NCI-H446 treated with DMSO at 0.1 percent for 48 hours (cell line): ENCODE data around the gene POLR1A.

Experiments
- DNase-seq: peaks from one replicate; lab custom pipeline; 2025; lab: John Stamatoyannopoulos, UW

POLR1A gene

DNA sequence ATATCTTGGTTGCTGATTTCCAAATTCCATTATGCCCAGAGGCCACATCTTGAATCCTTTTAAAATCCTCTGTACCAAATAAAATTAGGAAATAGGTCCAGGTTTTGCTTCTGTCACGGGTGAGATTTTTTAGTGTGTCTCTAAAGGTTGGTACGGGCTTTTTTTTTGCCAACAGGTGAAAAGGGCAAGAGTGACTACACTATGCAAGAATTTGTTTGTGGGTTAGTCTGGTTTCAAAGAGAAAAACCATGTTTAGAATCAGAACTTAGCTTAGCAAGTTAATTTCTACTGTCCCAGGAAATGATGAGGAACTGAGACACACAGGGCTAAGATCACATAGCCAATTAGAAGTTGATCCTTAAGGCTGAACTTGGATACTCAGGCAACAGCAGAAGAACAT, 41.7 kb downstream of the POLR1A start:
- DNase-seq, result no peak

DNA sequence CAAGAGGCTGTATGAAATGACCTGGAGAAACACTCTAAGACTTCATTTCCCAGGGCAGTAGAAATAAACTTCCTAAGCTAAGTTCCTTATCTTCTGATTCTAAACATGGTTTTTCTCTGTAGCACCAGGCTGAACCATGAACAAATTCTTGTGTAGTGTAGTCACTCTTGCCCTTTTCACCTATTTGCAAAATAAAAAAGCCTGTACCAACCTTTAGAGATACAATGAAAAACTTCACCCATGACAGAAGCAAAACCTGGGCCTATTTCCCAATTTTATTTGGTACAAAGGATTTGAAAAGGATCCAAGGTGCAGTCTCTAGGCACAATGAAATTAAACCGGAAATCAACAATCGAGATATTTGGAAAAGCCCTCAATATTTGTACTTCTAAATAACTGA, 43.6 kb downstream of the POLR1A start:
- DNase-seq, result no peak

- DNase-seq, result no peak
Observed at GRCh38 chr2:86056590-86057331, 48.9 kb downstream of the POLR1A start.

GRCh38 chr2:86055314-86055713, 50.4 kb downstream of the POLR1A start:
- no peak for DNase-seq

DNA sequence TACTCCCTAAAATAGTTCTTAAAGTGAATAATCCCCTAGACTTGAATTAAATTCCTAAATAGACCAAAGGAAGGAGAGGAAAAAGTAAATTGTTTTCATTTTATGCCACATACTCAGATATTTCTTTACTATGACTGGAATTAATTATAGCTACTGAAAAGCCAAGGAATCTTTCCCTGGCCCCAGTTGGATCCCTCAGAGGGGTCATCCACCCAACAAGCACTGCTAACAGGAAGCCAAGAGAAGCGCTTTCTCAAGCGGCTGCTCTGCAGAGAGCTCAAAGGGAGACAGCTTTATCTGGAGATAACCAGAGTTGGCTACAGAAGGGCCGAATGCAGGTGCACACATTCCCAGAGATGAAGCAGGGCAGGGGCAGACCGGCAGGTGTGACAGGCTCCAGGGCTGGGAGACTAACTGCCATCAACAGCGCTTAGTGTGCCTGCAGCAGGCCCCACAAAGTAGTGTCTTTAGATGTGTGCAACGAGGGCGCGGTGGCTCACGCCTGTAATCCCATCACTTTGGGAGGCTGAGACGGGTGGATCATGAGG, 51.1 kb downstream of the POLR1A start:
- DNase-seq, result no peak

GRCh38 chr2:86053166-86053565, 52.5 kb downstream of the POLR1A start:
- no peak for DNase-seq

- no peak for DNase-seq
Observed at GRCh38 chr2:86052676-86053075, 53.0 kb downstream of the POLR1A start.

DNA sequence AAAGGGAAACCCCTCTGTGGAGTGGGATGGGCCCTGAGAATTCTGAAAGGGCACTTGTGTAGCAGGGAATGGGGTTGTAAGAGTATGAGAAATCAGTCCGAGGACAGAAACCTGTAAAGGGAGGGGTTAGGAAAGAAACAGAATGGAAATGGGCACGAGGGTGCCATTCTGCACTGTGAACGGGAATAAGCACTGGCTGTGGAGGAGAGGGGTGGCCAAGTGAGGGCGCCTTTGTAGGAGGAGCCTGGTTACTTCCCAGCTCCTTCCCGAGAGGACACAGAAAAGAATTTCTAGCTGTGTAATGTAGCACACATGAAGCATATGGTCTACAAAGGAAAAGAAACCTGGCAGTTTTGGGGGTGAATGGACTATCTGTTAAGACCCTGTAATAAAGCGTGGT, 53.4 kb downstream of the POLR1A start:
- DNase-seq, result no peak

DNA sequence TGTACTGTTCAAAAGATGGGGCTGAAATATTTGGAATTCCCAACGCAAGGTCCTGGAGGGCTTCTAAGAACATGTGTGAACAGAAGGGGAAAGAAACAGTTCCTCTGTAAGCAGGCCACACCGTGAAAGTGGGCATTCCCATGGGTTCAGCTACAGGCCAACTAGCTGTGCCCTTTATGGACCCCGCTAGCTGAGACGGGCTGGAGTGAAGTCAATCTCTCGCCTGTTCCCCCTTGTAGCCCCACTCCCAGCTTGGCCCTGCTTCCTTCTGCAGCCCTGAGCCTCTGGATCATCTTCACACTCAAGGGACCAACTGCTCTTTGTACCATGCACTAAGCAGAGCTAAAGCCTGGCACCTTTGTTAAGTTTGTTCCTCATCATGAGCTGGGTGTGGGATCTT, 55.4 kb downstream of the POLR1A start:
- no peak for DNase-seq

- DNase-seq, result no peak
Observed at GRCh38 chr2:86049529-86049928, 56.2 kb downstream of the POLR1A start.

GRCh38 chr2:86048888-86049287, 56.8 kb downstream of the POLR1A start:
- no peak for DNase-seq

DNA sequence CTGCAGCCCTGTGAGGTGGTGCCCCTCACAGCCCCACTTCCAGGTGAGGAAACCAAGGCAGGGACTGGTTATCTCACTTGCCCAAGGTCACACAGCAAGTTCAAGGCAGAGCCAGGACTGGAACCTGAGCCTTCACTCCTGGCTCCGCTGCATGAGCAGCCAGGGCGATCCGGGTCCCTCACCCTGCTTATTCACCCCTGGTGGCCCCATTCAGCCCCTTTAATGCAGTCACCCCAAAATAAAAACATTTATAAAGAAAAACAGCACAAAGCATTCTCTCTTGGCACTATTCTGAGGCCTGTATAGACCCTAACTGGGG, 57.3 kb downstream of the POLR1A start:
- no peak for DNase-seq

DNA sequence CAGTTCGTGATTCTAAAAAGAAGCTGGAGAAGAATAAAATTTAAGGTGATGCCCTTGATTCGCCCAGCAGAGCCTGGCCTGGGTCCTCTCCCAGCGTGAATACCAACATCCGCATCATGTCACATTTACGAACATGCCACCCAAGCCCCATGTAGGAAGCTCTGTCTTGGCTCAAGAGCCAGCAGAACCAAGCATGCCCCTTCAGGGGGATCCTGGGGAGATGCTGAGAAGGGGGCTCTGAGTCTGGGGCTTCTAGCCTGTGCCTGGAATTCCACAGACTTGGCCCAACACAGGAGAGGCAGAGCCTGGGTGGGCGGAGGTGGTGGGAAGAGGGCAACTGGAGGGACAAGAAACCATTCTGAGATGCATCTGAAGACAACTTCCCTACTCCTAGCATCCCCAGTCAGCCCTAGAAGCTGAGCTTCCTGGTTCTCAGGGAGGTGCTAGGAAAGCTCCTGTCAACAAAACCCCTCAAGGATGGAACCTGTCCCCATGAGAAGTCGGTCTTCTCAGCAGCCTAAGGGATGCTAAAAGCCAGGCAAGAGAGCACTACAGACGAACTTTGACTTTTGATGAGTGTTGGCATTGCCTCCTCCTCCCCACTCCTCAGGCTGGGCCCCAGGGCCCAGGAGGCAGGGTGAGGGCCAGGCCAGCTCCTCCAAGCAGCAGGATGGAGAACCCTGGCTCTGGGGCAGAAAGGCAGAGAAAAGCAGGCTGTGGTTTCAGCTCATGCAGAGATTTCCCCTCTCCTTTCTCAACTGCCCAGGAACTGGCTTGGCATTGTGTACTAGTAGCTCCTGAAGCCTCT, 57.9 kb downstream of the POLR1A start:
- DNase-seq, result no peak

GRCh38 chr2:86045541-86045940, 60.1 kb downstream of the POLR1A start:
- DNase-seq, result no peak

DNA sequence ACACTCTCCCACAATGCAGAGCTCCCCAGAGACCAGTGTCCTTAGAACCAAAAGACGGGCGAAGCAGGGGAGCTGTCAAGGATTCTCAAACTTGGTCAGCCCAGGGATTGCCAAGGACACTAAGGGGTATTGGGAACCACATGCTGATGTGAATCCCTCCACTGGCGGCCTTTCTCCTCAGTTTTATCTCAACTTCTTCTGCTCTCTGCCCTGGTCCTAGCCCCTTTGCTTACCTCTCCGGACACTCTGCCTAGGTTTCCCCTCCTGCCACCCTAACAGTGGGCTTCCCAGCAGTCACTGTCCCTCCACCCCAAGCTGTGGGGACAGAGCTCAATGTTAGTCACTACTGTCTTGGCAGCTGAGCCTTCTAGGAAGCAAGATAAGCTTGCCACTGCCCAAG, 61.1 kb downstream of the POLR1A start:
- no peak for DNase-seq

DNA sequence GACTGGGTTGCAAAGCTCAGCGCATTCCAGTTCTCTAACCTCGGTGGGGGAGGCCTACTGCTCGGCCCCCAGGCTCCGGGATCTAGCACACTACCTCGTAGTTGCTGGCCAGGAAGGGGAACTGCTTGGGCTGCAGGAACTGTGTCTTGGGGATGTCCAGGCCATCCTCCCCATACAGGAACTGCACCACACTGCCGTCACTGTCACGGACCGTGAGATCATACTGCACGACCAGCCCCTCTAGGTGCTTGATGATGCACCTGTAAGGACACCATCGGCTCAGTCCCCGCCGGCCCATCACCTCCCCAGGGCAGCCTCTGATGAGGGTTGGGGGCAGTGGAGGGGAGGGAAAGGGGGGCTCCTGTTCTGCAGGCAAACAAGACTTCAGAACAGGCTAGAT, 61.6 kb downstream of the POLR1A start:
- no peak for DNase-seq

DNA sequence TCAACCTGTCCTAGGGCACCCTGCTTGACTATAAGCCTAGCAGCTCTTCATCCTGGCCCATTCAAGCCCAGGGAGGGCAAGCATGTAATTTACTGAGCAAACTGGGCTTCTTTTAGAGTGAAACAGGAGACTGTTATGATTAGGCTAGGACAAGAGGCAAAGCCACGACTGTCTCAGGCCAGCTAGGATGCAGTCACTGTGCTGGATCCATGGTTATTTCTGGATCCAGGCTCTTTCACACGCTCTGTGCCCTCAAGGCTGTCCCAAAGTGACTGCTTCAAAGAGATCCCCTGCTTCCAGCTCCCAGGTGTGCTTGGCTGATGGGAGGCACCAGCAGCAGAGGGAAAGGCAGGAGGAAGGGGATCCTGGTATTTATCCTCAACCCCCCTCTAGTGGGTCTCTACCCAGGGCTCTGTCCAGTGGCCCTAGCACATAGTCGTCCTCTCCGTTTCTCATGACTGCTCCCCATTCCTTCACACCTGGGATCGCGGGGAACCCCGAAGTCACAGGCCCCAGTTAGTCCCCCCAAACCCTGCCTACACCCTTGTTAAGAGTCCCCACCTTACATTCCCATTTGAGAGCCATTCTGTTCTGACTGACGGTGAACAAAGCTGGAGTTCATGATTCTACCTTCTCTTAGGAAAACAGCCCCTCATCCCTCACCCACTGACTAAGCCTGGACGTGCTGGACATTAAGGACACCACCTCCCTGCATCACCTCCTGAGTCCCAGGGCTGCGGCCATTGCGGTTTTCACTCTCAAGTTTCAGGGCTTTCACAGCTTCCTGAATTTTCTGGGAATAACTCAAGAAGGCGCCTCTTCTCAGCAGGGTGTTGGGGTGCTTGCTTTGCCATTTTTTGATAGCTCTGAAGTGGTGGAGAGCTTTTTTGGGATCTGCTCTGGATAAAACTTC, 63.2 kb downstream of the POLR1A start:
- DNase-seq, result no peak

- no peak for DNase-seq
Observed at GRCh38 chr2:86039963-86040655, 65.6 kb downstream of the POLR1A start.

GRCh38 chr2:86039178-86039962, 66.3 kb downstream of the POLR1A start:
- DNase-seq, result no peak

- no peak for DNase-seq
Observed at GRCh38 chr2:86038291-86039081, 67.2 kb downstream of the POLR1A start.
